Lower leg skin (tissue), 4 donors: ENCODE results near the gene SUPT20H. TPM values are rescaled to one million over a fixed set of nuclear protein-coding genes. Genes with fewer than 3 reads are reported as not detected.

Source experiments
- DNase-seq, 2 donors: peaks; one replicate each; pipeline ENCODE4 v3.0.0-alpha.2; 2019; ENCODE audit warnings: low spot score in 2 of 2
- H3K4me3 ChIP-seq: fragments of 200-600 bp; sonication (generic); 2 replicates; pipeline ENCODE4 v1.5.1; 2017; ENCODE audit warnings: mild to moderate bottlenecking, low read depth; ENCODE audit not compliant: poor library complexity, severe bottlenecking
- POLR2A ChIP-seq, 2 donors: fragments of 450-650 bp; IDR thresholded peaks; one replicate each; pipeline ENCODE4 v1.6.1; 2016 to 2017; ENCODE audit warnings: antibody characterized with exemption in 2 of 2, mild to moderate bottlenecking in 1 of 2, moderate library complexity in 1 of 2
- WGBS, 2 donors: methylation state at CpG; one replicate each; pipeline ENCODE4 v1.1.5; 2018; 5-methylcytosine and 5-hydroxymethylcytosine counted together
- intact Hi-C: fragments of 100-400 bp; cut with DNase I; formaldehyde crosslinking; loops from one replicate; pipeline ENCODE4 v1.15.0; 2023; ENCODE audit warnings: low total_unique reads
- total RNA-seq, 4 donors: library from RNA; depleted of rRNA; stranded (reverse); fragments of >200 nt; gene quantifications; one replicate each; pipeline ENCODE4 v1.1.0, GENCODE V29; 2016
- TF ChIP-seq, protein P1 (sequence below), 3 donors: fragments of 450-650 bp; IDR thresholded peaks; one replicate each; pipeline ENCODE4 v1.5.1; 2016; ENCODE audit warnings: antibody characterized with exemption in 3 of 3, mild to moderate bottlenecking in 3 of 3, moderate library complexity in 2 of 3

SUPT20H gene
- total RNA-seq, 4 donors from 2014 or later, result 23.4 to 35.9 (median 28.6) TPM

DNA sequence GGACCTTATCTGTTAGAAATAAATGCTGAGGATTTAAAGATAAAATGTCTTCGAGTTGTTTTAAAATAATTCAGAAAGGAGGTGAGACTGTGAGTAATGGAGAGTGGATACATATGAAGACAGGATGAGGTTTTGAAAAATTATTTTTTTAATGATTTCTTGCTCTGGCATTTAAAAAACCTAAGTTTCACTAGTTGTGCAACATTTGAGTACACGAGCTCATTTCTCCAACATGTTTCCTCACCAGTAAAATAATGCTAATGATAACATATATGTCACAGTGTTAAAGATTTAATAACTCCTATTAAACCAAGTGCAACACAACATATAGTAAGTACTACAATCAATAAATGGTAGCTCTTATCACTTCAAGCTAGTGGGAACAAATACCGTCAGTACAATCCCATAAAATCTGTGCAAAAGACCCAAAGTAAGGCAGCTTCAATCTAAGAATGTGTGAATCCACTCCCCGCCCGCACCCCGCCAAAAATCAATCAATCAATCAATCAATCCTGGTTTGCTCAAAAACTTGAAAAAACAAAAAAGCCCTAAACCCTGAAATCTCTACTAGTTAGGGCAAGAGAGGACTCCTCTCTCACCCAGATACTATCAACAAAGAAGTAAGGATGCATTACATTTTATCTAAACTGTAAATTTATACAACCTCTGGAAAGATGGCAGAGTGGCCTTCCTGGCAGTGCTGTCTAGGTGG is 61.6 kb downstream of the SUPT20H start:
- no peak overlapping the region for H3K4me3 ChIP-seq
- intact Hi-C loops, result no loop called here
- DNase-seq, result no peak
- 61 to 65% methylated on average over 6 of the region's 6 CpGs for WGBS, 2 donors
- no peak for TF ChIP-seq POLR2A (IDR thresholded peaks at IDR 0.05)
- TF ChIP-seq, protein P1, sequence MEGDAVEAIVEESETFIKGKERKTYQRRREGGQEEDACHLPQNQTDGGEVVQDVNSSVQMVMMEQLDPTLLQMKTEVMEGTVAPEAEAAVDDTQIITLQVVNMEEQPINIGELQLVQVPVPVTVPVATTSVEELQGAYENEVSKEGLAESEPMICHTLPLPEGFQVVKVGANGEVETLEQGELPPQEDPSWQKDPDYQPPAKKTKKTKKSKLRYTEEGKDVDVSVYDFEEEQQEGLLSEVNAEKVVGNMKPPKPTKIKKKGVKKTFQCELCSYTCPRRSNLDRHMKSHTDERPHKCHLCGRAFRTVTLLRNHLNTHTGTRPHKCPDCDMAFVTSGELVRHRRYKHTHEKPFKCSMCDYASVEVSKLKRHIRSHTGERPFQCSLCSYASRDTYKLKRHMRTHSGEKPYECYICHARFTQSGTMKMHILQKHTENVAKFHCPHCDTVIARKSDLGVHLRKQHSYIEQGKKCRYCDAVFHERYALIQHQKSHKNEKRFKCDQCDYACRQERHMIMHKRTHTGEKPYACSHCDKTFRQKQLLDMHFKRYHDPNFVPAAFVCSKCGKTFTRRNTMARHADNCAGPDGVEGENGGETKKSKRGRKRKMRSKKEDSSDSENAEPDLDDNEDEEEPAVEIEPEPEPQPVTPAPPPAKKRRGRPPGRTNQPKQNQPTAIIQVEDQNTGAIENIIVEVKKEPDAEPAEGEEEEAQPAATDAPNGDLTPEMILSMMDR (IDR thresholded peaks at IDR 0.05), result no peak

DNA sequence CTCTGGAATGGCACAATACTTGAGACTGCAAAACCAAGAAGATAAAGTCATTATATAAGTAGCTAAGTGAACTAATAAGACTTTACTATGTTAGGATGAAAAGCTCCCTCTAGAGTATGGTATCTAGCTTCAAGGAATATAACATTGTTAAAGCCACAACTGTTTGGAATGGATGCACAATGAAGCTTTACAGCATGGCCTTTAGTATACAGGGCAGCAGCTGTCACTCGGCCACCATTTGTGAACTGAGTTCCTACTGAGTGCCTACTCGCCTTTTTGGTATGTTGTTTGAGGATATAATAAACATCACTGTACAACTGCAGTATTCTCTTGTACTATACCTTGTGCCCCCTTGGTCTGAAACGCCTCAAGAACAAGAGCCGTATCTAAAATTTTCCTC is 67.1 kb downstream of the SUPT20H start:
- no peak for TF ChIP-seq POLR2A (IDR thresholded peaks at IDR 0.05)
- TF ChIP-seq, protein P1 (IDR thresholded peaks at IDR 0.05), result no peak
- WGBS, 2 donors, result 94 to 95% methylated on average over 4 of the region's 4 CpGs
- DNase-seq, result no peak
- intact Hi-C loops, result no loop called here
- H3K4me3 ChIP-seq, result no peak overlapping the region

DNA sequence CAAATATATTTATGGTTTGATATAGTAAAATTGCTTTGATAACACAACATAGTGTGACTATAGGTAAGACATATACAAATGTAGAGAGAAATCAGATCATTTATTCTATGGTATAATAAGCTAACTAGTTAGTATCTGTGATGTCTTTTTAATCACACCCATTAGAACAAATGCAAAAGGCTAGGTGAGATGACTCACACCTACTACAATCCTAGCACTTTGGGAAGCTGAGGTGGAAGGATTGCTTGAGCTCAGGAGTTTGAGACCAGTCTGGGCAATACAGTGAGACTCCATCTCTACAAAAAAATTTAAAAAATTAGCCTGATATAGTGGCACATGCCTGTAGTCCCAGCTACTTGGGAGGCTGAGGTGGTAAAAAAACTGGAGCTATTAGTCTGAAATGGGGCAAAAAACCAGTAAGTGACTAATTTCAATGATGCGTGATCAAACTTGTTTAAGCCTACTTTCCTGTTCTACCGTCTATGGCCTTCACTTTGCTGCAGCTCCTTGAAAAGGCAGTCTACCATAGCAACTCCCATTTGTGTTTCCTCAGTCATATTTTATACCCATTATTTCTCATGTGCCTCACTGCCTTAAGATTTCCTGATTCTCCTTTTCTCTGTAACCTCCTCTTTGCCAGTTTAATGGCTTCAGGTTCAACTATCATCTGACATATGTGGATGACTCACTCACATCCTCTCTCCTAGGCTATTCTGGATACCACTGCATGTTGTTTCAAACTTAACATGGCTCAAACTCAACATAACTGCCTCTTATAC is 72.8 kb downstream of the SUPT20H start:
- DNase-seq, result no peak
- H3K4me3 ChIP-seq, result no peak overlapping the region
- WGBS, 2 donors, result 60 to 67% methylated on average over 2 of the region's 2 CpGs
- intact Hi-C loops, result no loop called here
- TF ChIP-seq POLR2A (IDR thresholded peaks at IDR 0.05), result no peak
- TF ChIP-seq, protein P1 (IDR thresholded peaks at IDR 0.05), result no peak

DNA sequence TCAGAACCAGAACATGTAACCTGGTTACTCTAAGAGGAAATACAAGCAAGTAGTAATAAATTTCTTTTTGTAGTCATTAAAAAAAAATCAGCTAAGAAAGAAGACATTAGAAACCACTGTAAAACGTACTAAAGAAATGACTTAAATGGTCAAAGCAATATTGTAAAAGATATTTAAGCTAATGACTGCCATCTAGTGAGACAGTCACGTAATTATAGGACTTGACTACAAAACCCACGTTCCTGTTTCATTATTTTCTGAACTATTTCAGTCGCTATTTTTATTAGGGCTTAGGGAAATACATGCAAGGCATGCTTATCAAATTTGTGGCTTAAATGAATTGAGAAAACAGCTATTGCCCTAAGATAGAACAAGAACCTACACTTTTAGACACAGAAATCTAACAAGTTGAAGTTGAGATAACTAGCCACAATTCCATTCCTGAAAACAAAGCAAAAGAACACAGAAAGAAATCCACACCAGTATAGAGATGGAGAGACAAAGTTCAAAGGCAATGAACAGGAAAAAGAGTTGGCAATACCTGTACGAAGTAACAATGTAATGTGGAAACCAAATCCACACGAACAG is 78.2 kb downstream of the SUPT20H start:
- intact Hi-C loops, result no loop called here
- no peak for DNase-seq
- TF ChIP-seq, protein P1 (IDR thresholded peaks at IDR 0.05), result no peak
- TF ChIP-seq POLR2A (IDR thresholded peaks at IDR 0.05), result no peak
- WGBS, 2 donors, result 32 to 35% methylated on average over 6 of the region's 6 CpGs
- no peak overlapping the region for H3K4me3 ChIP-seq

DNA sequence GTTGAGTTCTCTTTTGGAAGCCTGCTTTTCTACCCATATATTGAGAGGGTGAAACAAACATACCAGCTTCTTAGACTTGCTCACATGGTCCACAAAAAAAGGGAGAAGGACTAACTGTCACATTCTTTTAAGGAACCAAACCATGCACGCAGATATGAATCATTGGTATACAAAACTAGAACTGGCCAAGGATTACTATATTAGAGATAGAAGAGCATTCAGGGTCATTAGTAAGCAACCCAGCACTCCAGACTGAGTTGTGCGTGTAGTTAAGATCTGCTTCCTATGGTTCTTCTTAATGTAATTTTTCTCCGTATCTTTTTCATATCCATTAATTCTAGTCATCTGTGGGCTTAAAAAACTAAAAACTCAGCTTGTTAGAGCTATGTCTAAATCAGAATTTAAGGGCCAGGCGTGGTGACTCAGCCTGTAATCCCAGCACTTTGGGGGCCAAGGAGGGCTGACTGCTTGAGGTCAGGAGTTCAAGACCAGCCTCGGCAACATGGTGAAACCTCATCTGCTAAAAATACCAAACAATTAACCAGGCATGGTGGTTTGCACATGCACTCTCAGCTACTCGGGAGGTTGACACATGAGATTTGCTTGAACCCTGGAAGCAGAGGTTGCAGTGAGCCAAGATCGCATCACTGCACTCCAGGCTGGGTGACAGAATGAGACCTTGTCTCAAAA is 80.0 kb downstream of the SUPT20H start:
- TF ChIP-seq, protein P1 (IDR thresholded peaks at IDR 0.05), result no peak
- no peak for TF ChIP-seq POLR2A (IDR thresholded peaks at IDR 0.05)
- no peak for DNase-seq
- no peak overlapping the region for H3K4me3 ChIP-seq
- 85 to 88% methylated on average over 7 of the region's 7 CpGs for WGBS, 2 donors
- intact Hi-C loops, result no loop called here
